Panc1 (cell line): Measurements from ENCODE around the gene CCNQ. TPM values are rescaled to one million over a fixed set of nuclear protein-coding genes. Genes with fewer than 3 reads are reported as not detected.

Experiments used
- ATAC-seq: fragments of 200-7000 bp; cut with Tn5 transposase; 2 replicates; pipeline ENCODE4 v1.9.1; 2020; ENCODE audit warnings: mild to moderate bottlenecking, moderate library complexity
- BruUV-seq: library from RNA; stranded (reverse); fragments of 400-500 nt; replicated peaks from 2 replicates; lab custom pipeline; 2021; lab: Mats Ljungman, UMichigan
- CTCF ChIA-PET: fragments of 300-600 bp; sonication (Branson Sonifier 250); formaldehyde crosslinking; loops from one replicate; lab custom pipeline; 2022; ENCODE audit warnings: antibody characterized with exemption; lab: Charles Lee
- POLR2A ChIA-PET: fragments of 300-600 bp; sonication (Branson Sonifier 250); formaldehyde crosslinking; loops from one replicate; lab custom pipeline; 2022; ENCODE audit warnings: antibody characterized with exemption; lab: Charles Lee
- DNase-seq: peaks from one replicate; pipeline ENCODE4 v3.0.0-alpha.2; 2010; ENCODE audit warnings: low read depth, low spot score
- H3K27ac ChIP-seq: 2 replicates; pipeline ENCODE4 v1.5.1; 2011; ENCODE audit warnings: mild to moderate bottlenecking, low read length, inconsistent platforms
- H3K27me3 ChIP-seq: fragments of 200-500 bp; sonication (Bioruptor generic); 2 replicates; pipeline ENCODE4 v1.6.0; 2014; ENCODE audit warnings: low read length, inconsistent platforms; ENCODE audit not compliant: control insufficient read depth, insufficient read depth
- H3K36me3 ChIP-seq: fragments of 200-500 bp; sonication (Bioruptor generic); 2 replicates; pipeline ENCODE4 v1.5.1; 2014; ENCODE audit warnings: inconsistent platforms, mild to moderate bottlenecking, low read length, moderate library complexity; ENCODE audit not compliant: control insufficient read depth, insufficient read depth
- H3K4me1 ChIP-seq: 2 replicates; pipeline ENCODE4 v1.5.1; 2011; ENCODE audit warnings: inconsistent platforms, mild to moderate bottlenecking, low read length, moderate library complexity; ENCODE audit not compliant: control insufficient read depth, insufficient read depth
- H3K4me3 ChIP-seq, 2 experiments: 2 replicates each; pipeline ENCODE4 v1.5.1; 2011 to 2012; ENCODE audit warnings: low read depth in 2 of 2, low read length in 2 of 2, mild to moderate bottlenecking in 2 of 2, inconsistent platforms in 1 of 2, moderate library complexity in 1 of 2
- H3K9me3 ChIP-seq: fragments of 200-500 bp; sonication (Bioruptor generic); 2 replicates; pipeline ENCODE4 v1.5.1; 2014; ENCODE audit warnings: low read depth, mild to moderate bottlenecking, inconsistent platforms, low read length, moderate library complexity; ENCODE audit not compliant: control insufficient read depth, insufficient read depth
- POLR2AphosphoS5 ChIP-seq: IDR thresholded peaks from 2 replicates; pipeline ENCODE4 v1.6.1; 2012; ENCODE audit warnings: mild to moderate bottlenecking, low read depth, low read length, moderate library complexity
- SIN3A ChIP-seq: IDR thresholded peaks from 2 replicates; pipeline ENCODE4 v1.6.1; 2012; ENCODE audit warnings: low read depth, mild to moderate bottlenecking, low read length, moderate library complexity, borderline replicate concordance; ENCODE audit not compliant: insufficient read depth
- TCF7L2 ChIP-seq: IDR thresholded peaks from 2 replicates; pipeline ENCODE4 v1.6.1; 2011; ENCODE audit warnings: mild to moderate bottlenecking, low read depth, low read length, inconsistent platforms
- in situ Hi-C: cut with HindIII; loops from 2 replicates; pipeline ENCODE4 v1.10.0; 2016; ENCODE audit warnings: low sequenced_read_pairs, low pct_unique_long_range_greater_than_20kb
- intact Hi-C: fragments of 100-400 bp; cut with micrococcal nuclease; formaldehyde crosslinking; loops from one replicate; pipeline ENCODE4 v1.10.0; 2022; ENCODE audit not compliant: unreplicated experiment
- total RNA-seq: library from RNA; stranded (reverse); gene quantifications from one replicate; pipeline ENCODE4 v1.2.1, GENCODE V29; 2021; ENCODE audit not compliant: unreplicated experiment
- TF ChIP-seq, protein P1 (sequence below), 2 experiments: IDR thresholded peaks; 2 replicates each; pipeline ENCODE4 v1.6.1; 2011 to 2012; ENCODE audit warnings: low read depth in 2 of 2, control low read depth in 1 of 2, low read length in 1 of 2, mild to moderate bottlenecking in 1 of 2, moderate library complexity in 1 of 2; ENCODE audit not compliant: insufficient read depth in 1 of 2
- TF ChIP-seq, protein P2 (sequence below): fragments of 450-650 bp; IDR thresholded peaks from 2 replicates; pipeline ENCODE4 v1.5.1; 2017; ENCODE audit warnings: mild to moderate bottlenecking

Gene CCNQ
- total RNA-seq, 1 experiment from 2014 or later = 42.1 TPM

DNA sequence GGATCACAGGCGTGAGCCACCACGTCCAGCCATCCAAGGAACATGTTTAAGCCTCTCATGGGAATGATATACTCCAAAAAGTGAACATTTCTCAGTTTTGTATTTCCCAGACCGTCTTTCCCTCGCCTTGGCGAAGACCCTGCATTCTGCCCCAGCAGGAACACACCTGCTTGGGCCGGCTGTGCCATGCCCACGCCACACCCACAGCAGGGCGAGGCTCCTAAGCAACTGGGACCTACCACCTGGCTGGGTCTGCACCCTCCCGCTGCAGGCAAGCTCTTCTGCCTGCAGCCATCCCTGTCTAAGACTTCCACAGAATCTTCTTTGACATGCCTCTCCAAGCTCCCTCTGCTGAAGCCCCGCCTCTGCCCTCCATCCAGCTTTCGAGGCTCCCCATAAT lies 3.6 kb downstream of the CCNQ start:
- POLR2A ChIA-PET = no interaction called here
- Histone ChIP-seq H3K4me3 (no peak overlapping the region), H3K4me1 (peaks cover 12% of the 10 kb centered on the region), H3K27me3 (no peaks in the 10 kb centered on the region), H3K27ac (no peak overlapping the region), H3K9me3 (no peaks in the 10 kb centered on the region), H3K36me3 (no peaks in the 10 kb centered on the region)
- no peak for ATAC-seq
- DNase-seq = no peak
- in situ Hi-C loops (no loop called here), intact Hi-C loops (no loop called here)
- CTCF ChIA-PET = no interaction called here
- no peak for TF ChIP-seq POLR2AphosphoS5
- TF ChIP-seq TCF7L2 = no peak
- TF ChIP-seq, protein P1, sequence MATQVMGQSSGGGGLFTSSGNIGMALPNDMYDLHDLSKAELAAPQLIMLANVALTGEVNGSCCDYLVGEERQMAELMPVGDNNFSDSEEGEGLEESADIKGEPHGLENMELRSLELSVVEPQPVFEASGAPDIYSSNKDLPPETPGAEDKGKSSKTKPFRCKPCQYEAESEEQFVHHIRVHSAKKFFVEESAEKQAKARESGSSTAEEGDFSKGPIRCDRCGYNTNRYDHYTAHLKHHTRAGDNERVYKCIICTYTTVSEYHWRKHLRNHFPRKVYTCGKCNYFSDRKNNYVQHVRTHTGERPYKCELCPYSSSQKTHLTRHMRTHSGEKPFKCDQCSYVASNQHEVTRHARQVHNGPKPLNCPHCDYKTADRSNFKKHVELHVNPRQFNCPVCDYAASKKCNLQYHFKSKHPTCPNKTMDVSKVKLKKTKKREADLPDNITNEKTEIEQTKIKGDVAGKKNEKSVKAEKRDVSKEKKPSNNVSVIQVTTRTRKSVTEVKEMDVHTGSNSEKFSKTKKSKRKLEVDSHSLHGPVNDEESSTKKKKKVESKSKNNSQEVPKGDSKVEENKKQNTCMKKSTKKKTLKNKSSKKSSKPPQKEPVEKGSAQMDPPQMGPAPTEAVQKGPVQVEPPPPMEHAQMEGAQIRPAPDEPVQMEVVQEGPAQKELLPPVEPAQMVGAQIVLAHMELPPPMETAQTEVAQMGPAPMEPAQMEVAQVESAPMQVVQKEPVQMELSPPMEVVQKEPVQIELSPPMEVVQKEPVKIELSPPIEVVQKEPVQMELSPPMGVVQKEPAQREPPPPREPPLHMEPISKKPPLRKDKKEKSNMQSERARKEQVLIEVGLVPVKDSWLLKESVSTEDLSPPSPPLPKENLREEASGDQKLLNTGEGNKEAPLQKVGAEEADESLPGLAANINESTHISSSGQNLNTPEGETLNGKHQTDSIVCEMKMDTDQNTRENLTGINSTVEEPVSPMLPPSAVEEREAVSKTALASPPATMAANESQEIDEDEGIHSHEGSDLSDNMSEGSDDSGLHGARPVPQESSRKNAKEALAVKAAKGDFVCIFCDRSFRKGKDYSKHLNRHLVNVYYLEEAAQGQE (IDR thresholded peaks at IDR 0.05; ENCODE audit: insufficient read depth in 1 of 2, low read depth in 2 of 2, low read length in 1 of 2) = no peak
- TF ChIP-seq, protein P2, sequence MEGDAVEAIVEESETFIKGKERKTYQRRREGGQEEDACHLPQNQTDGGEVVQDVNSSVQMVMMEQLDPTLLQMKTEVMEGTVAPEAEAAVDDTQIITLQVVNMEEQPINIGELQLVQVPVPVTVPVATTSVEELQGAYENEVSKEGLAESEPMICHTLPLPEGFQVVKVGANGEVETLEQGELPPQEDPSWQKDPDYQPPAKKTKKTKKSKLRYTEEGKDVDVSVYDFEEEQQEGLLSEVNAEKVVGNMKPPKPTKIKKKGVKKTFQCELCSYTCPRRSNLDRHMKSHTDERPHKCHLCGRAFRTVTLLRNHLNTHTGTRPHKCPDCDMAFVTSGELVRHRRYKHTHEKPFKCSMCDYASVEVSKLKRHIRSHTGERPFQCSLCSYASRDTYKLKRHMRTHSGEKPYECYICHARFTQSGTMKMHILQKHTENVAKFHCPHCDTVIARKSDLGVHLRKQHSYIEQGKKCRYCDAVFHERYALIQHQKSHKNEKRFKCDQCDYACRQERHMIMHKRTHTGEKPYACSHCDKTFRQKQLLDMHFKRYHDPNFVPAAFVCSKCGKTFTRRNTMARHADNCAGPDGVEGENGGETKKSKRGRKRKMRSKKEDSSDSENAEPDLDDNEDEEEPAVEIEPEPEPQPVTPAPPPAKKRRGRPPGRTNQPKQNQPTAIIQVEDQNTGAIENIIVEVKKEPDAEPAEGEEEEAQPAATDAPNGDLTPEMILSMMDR = no peak
- TF ChIP-seq SIN3A = no peak
- BruUV-seq = no TSS peak

DNA sequence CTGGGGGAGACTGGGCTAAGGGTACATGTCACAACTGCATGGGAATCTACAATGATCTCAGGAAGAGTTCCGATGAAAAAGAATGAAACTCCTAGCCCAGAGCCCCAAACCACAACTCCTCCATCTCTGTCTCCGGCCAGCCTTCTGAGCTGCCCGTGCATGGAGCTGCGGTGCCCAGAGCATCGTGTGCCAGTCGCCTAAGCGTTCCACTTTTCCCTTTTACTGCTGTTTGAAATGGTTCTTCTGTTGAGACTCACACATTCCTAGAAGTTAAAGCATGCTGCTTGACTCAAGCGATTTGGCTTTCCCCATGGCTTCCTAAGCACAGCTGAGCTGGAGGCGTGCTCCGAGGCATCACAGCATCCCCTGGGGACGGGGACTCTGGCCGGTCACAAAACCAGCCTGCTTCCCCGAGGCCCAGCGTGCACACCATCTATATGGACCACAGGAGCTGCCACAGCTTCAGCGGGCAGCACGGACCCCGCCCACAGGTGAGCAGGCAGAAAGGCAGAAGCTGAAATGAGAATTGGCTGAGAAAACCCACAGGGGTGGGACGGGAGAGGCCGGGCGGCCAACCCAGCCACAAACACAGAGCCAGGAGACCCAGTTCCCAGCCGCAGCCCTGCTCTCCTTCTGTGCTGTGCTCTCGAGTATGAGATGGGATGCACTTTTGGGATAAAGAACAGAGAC lies 5.0 kb downstream of the CCNQ start:
- no peaks in the 10 kb centered on the region for H3K36me3 ChIP-seq
- intact Hi-C loops (no loop called here), in situ Hi-C loops (no loop called here)
- peaks cover 8% of the 10 kb centered on the region for H3K4me1 ChIP-seq
- H3K27ac ChIP-seq = no peak overlapping the region
- no TSS peak for BruUV-seq
- H3K4me3 ChIP-seq = no peak overlapping the region
- TF ChIP-seq, protein P2 = no peak
- TF ChIP-seq, protein P1 (IDR thresholded peaks at IDR 0.05; ENCODE audit: insufficient read depth in 1 of 2, low read depth in 2 of 2, low read length in 1 of 2) = no peak
- no peak for TF ChIP-seq POLR2AphosphoS5
- no peak for TF ChIP-seq SIN3A
- TF ChIP-seq TCF7L2 = no peak
- CTCF ChIA-PET = interaction anchor here (1.1 kb wide), 1 partner anchor 74 kb away, joined by 3 read pairs; no protein-coding TSS in a partner anchor
- H3K9me3 ChIP-seq = no peaks in the 10 kb centered on the region
- ATAC-seq = no peak
- no peaks in the 10 kb centered on the region for H3K27me3 ChIP-seq
- POLR2A ChIA-PET = no interaction called here
- DNase-seq = no peak
